ENCODE measurements around the gene ANKRD40.

GRCh38 chr17:50653738-50654137 lies 54.0 kb downstream of the ANKRD40 start:
- no peak for TF ChIP-seq POLR2A (IDR thresholded peaks at IDR 0.05)
- TF ChIP-seq, protein P1, sequence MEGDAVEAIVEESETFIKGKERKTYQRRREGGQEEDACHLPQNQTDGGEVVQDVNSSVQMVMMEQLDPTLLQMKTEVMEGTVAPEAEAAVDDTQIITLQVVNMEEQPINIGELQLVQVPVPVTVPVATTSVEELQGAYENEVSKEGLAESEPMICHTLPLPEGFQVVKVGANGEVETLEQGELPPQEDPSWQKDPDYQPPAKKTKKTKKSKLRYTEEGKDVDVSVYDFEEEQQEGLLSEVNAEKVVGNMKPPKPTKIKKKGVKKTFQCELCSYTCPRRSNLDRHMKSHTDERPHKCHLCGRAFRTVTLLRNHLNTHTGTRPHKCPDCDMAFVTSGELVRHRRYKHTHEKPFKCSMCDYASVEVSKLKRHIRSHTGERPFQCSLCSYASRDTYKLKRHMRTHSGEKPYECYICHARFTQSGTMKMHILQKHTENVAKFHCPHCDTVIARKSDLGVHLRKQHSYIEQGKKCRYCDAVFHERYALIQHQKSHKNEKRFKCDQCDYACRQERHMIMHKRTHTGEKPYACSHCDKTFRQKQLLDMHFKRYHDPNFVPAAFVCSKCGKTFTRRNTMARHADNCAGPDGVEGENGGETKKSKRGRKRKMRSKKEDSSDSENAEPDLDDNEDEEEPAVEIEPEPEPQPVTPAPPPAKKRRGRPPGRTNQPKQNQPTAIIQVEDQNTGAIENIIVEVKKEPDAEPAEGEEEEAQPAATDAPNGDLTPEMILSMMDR (IDR thresholded peaks at IDR 0.05) = no peak
